ENCODE data around the gene EYA4.

EYA4 gene

DNA sequence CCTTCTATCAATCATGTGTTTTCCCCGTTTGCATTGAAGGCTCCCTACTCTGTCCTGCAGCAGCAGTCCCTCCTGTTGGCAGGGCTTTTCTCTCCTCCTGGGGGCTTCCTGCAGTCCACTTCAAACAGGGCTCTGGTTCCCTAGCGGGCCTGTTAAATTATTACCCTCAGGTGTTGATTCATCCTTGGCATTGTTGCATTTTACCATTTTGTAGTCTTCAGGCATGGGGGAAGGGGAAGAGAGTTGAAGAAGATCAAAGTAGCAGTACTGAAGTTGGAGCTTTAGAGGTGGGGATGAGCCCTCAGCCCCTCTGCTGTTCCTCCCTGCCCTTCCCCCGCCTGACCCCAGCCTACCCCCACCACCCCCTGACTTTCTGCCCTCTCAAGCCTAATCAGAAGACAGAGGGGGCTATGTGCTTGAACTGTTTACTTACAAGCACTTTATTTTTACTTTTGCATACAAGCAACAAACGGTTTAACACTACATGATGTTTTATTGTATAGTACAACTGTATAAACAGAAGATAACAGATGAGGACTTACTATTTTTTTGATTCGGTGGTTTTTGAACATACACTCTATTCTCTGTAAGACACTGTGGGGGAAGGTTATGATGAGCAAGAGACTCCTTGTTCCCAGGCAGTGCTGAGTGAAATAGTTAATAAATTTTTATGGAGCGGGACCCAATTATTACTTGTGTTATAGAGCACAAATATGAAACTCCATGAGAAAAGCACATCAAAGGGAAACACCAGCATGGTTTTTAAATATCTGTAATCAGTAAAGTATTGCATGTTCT, 169.7 kb downstream of the EYA4 start:
- H3K4me2 ChIP-seq (ENCODE audit: low read depth, low read length) = no peak overlapping the region
- no peaks in the 10 kb centered on the region for H3K36me3 ChIP-seq (replicated peaks; ENCODE audit: insufficient read depth, low read length)
- H3F3A ChIP-seq (ENCODE audit: insufficient read depth, low read length) = no peaks in the 10 kb centered on the region
- no peaks in the 10 kb centered on the region for H3K4me1 ChIP-seq (ENCODE audit: low read length)
- no peak overlapping the region for H3K4me3 ChIP-seq (ENCODE audit: low read length)
- no peak overlapping the region for H2AFZ ChIP-seq (ENCODE audit: low read length)
- H3K27ac ChIP-seq (ENCODE audit: low read length) = no peak overlapping the region
- TF ChIP-seq, protein P1, sequence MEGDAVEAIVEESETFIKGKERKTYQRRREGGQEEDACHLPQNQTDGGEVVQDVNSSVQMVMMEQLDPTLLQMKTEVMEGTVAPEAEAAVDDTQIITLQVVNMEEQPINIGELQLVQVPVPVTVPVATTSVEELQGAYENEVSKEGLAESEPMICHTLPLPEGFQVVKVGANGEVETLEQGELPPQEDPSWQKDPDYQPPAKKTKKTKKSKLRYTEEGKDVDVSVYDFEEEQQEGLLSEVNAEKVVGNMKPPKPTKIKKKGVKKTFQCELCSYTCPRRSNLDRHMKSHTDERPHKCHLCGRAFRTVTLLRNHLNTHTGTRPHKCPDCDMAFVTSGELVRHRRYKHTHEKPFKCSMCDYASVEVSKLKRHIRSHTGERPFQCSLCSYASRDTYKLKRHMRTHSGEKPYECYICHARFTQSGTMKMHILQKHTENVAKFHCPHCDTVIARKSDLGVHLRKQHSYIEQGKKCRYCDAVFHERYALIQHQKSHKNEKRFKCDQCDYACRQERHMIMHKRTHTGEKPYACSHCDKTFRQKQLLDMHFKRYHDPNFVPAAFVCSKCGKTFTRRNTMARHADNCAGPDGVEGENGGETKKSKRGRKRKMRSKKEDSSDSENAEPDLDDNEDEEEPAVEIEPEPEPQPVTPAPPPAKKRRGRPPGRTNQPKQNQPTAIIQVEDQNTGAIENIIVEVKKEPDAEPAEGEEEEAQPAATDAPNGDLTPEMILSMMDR (IDR thresholded peaks at IDR 0.05; ENCODE audit: low read length) = no peak
- no peak for TF ChIP-seq EZH2 (optimal IDR thresholded peaks at IDR 0.05; ENCODE audit: low read depth, low read length)
- TF ChIP-seq EZH2phosphoT487 (IDR thresholded peaks at IDR 0.05; ENCODE audit: low read length) = no peak
- no peaks in the 10 kb centered on the region for H3K9me2 ChIP-seq (replicated peaks; ENCODE audit: insufficient read depth, low read length)
- DNase-seq = no peak
- no peaks in the 10 kb centered on the region for H3K79me2 ChIP-seq (ENCODE audit: low read length)
- no peaks in the 10 kb centered on the region for H4K20me1 ChIP-seq (ENCODE audit: insufficient read depth, low read length)
- no peaks in the 10 kb centered on the region for H3K9me3 ChIP-seq (replicated peaks; ENCODE audit: insufficient read depth, low read length)
- H3K27me3 ChIP-seq (replicated peaks; ENCODE audit: insufficient read depth, low read length) = no peaks in the 10 kb centered on the region
- H3K9ac ChIP-seq (ENCODE audit: low read length) = no peak overlapping the region

DNA sequence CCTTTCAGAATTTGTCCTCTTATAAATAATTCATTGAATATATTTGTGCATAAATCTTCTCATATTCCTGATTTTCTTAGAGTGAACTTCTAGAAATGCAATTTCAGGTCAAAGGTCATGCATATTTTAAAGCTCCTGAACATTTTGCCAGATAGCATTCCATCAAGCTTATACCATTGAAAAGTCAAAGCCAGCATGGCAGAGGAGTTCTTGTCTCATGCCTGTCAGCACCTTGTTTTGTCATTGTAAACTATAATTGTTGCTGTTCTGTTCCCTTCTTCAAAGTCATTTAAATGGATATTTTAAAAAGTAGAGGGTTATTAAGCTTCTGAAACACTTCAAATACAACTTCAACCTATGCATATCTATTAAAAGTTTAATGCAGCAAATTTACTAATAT, 170.6 kb downstream of the EYA4 start:
- Histone ChIP-seq H3K27ac (ENCODE audit: low read length) (no peak overlapping the region), H3K9ac (ENCODE audit: low read length) (no peak overlapping the region), H3K9me3 (replicated peaks; ENCODE audit: insufficient read depth, low read length) (no peaks in the 10 kb centered on the region), H4K20me1 (ENCODE audit: insufficient read depth, low read length) (no peaks in the 10 kb centered on the region), H3F3A (ENCODE audit: insufficient read depth, low read length) (no peaks in the 10 kb centered on the region), H3K4me2 (ENCODE audit: low read depth, low read length) (no peak overlapping the region), H3K27me3 (replicated peaks; ENCODE audit: insufficient read depth, low read length) (no peaks in the 10 kb centered on the region), H3K4me3 (ENCODE audit: low read length) (no peak overlapping the region), H3K36me3 (replicated peaks; ENCODE audit: insufficient read depth, low read length) (no peaks in the 10 kb centered on the region), H2AFZ (ENCODE audit: low read length) (no peak overlapping the region), H3K9me2 (replicated peaks; ENCODE audit: insufficient read depth, low read length) (no peaks in the 10 kb centered on the region), H3K79me2 (ENCODE audit: low read length) (no peaks in the 10 kb centered on the region), H3K4me1 (ENCODE audit: low read length) (no peaks in the 10 kb centered on the region)
- no peak for TF ChIP-seq EZH2 (optimal IDR thresholded peaks at IDR 0.05; ENCODE audit: low read depth, low read length)
- no peak for TF ChIP-seq EZH2phosphoT487 (IDR thresholded peaks at IDR 0.05; ENCODE audit: low read length)
- TF ChIP-seq, protein P1 (IDR thresholded peaks at IDR 0.05; ENCODE audit: low read length) = no peak
- DNase-seq = no peak

DNA sequence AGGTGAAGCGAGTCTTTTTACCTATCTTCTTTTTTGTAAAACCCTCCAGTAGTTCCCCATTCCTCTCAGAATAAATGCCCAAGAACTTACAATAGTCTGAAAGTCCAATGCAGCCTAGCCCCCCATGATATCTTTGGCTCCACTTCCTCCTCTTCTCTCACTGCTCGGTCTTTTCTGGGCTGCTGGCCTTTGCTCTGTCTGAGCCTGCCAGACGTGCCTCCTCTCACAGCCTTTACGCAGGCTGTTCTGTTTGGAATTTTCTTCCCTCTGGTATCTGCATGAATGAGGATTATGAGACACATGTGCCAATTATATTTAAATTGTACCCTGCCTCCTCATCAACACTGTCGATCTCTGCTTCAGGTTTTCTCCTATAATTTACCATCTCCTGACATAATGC, 174.1 kb downstream of the EYA4 start:
- no peak for DNase-seq

More for the DNA sequence above, 174.1 kb downstream of the EYA4 start:
- Histone ChIP-seq H4K20me1 (ENCODE audit: insufficient read depth, low read length) (no peaks in the 10 kb centered on the region), H2AFZ (ENCODE audit: low read length) (no peak overlapping the region), H3K9me3 (replicated peaks; ENCODE audit: insufficient read depth, low read length) (no peaks in the 10 kb centered on the region), H3F3A (ENCODE audit: insufficient read depth, low read length) (no peaks in the 10 kb centered on the region), H3K4me2 (ENCODE audit: low read depth, low read length) (no peak overlapping the region), H3K27ac (ENCODE audit: low read length) (no peak overlapping the region), H3K79me2 (ENCODE audit: low read length) (no peaks in the 10 kb centered on the region), H3K9me2 (replicated peaks; ENCODE audit: insufficient read depth, low read length) (no peaks in the 10 kb centered on the region), H3K4me1 (ENCODE audit: low read length) (no peaks in the 10 kb centered on the region), H3K9ac (ENCODE audit: low read length) (no peak overlapping the region), H3K36me3 (replicated peaks; ENCODE audit: insufficient read depth, low read length) (no peaks in the 10 kb centered on the region), H3K27me3 (replicated peaks; ENCODE audit: insufficient read depth, low read length) (no peaks in the 10 kb centered on the region), H3K4me3 (ENCODE audit: low read length) (no peak overlapping the region)
- TF ChIP-seq EZH2phosphoT487 (IDR thresholded peaks at IDR 0.05; ENCODE audit: low read length) (no peak), EZH2 (optimal IDR thresholded peaks at IDR 0.05; ENCODE audit: low read depth, low read length) (no peak)
- TF ChIP-seq, protein P1 (IDR thresholded peaks at IDR 0.05; ENCODE audit: low read length) = no peak

All from MM.1S (cell line).